GM19193 (cell line): ENCODE data around the gene MOB3A.

Experiments used
- POLR2A ChIP-seq: IDR thresholded peaks from 4 replicates; pipeline ENCODE4 v1.6.1; 2011; ENCODE audit not compliant: insufficient read depth, insufficient read length; ENCODE audit errors: extremely low read depth

MOB3A gene

DNA sequence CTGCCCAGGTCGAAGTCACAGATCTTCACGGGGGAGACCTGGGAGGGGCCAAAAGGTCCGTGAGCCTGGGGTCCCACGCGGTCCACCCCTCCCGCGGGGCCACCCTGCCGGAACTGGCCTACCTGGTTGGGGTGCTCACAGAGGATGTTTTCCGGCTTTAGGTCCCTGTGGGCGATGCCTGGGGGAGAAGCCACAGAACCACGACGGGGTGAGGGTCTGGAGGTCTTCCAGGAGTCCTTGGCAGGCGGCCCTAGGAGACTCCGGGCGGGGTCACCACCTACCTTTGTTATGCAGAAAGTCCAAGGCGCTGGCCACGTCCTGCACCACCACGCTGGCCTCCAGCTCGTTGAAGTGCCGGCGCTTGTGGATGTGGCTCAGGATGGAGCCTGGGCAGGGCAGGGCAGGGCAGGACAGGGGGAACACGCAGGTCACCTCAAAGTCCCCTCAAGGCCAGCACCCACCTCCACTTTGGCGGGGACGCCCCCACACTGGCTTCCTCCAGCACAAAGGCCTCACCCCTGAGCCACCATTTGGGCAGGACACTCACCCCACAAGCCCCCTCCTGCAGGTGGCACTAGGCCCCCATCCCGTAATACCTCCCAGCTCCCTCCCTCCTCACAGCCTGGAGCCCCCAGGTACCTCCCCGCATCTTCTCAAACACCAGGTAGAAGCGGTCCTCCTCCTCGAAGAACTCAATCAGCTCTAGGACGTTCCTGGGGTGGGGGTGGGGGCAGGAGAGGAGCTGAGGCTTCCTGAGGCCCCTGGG is 53.5 kb downstream of the MOB3A start:
- TF ChIP-seq POLR2A, result no peak

DNA sequence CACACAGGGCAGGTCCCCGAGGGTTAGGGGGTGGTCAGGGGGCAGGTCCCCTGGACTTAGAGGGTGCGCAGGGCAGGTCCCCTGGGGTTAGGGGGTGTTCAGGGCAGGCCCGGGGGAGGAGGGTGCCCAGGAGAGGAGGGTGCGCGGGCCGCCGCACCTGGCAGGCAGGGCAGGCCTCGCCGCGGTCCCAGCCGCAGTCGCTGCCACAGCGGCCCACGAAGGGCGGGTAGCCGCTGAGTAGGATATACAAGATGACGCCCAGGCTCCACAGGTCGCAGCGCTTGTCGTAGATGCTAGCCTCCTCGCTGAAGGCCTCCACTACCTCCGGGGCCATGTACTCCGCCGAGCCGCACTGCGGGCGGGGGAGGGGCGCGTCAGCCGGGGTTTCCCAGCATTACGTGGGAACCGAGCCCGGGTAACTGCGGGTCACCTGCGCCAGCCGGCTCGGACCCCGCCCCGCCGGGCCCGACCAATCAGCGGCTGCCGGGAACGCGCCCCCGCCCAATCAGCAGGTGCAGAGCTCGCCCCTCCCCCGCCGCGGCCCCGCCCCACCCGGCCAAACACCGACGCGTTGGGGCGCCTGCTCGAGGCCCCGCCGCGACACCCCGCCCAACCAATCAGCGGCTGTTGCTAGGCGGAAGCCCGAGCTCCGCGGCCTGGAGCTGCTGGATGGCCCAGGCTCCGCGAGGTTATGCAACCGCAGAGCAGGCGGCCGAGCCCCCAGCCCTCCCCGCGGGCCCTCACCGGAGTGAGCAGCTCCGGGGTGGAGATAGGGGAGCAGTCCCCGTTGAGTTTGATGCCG is 54.2 kb downstream of the MOB3A start:
- TF ChIP-seq POLR2A, result peak; percentile 84

DNA sequence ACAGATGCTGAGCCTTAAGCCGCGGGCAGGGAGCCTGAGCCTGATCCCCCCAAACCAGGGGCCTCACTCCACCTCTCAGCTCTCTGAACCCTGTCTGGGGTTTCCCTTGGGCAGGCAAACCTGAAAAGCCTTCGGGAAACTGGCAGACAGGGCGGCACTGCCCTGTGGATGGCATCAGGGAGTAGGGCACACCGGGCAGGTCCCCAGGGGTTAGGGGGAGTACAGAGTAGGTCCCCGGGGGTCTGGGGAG is 54.8 kb downstream of the MOB3A start:
- no peak for TF ChIP-seq POLR2A

DNA sequence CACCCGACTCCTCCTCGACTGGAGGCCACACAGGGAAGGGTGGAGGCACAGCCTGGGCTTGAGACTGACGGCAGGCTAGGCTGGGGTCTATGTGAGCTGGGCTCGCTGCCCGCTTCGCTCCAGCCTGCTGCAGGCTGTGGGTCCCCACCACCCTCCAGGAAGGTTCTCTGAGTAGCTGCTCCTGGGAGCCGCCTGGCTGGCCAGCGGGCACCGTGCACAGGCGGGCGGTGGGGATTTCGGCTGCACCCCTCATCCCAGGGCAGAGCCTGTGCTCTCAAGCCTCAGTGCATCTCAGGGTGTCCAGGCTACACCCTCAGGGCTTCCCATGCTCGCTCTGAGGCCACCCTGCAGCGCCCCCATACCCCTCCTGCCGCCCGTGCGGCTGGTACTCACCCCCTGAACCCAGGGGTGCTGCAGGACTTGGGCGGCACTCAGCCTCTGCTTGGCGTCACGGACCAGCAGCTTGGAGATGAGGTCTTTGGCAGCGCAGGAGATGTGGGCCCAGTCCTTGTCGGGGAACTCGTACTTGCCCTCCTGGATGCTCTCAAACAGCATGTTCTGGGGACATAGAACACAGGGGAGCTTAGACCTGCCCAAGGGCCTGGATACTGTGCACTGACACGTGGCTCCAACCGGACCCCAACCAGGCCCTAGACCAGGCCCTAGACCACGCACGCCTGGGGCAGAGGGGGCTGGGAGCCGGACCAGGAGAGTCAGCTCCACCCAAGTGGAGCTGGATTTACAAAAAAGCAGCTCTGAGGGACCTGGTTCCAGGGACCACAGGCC is 55.3 kb downstream of the MOB3A start:
- no peak for TF ChIP-seq POLR2A

DNA sequence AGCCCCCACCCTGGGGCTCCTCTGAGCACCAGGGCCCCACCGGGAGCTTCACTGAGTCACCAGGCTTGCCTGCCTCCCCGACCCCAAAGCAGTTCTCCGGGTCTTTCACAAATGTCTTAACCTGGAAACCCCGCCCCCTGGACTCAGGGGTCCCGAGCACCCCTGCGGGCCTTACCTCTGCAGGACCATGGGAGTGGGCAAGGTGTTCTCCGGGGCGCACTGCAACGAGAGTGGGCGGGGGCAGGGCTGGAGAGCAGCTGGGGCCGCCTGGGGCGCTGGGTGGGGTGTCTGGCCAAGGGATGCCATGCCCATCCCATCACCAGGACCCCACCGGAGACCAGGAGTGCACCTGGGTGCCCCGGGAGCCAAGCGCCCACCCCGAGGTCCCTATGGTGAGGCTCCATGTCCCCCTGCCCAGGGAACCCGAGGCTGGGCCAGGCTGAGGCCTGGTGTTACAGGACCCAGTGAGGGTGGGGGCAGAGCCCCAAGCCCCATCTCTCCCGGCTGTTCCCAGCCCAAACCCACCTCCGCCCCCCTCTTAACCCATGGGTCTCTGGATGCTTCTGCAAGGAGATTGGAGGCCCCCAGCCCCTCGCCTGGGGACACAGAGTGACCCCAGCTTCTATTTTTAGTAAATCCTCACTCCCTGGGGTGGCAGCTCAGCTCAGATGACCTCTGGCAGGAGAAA is 56.0 kb downstream of the MOB3A start:
- peak; percentile 27 for TF ChIP-seq POLR2A

DNA sequence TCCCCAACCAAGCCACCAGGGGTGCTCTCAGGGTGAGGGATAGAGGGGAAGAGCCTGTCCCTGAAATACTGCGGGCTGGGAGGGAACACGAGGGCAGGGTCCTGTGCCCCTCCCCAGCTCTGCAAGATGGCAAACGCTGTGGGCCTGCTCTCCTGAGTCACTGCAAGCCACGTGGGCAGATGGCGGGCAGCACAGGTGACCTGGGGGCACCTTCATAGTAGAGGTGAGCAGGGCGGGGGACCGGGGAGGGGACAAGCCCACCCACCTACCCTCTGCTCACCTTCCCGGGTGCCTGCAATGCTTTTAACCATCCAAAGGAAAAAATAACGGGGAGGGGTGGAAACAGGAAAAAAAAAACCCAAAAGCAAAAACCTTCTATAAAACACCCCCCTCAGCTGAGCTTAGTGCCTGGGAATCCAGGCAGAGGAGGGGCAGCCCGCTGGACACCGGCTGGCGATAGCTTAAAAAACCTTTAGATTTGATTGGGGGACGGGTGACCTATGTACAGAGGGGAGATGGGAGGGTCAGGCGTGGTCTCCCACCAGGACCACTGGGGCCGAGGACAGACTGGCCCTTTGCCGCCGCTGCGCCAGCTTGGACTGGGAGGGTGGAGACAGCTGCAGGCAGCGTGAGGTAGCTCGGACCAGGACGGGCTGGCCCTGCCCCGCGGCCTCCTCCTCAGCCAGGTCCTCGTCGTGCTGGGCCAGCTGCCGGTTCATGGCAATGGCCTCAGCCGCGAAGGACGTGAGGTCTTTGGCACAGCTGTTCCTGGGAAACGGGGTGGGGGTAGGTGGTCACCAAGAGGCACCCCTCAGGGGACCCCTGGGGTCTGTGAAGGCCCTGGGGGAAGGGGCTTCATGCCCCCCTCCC is 56.8 kb downstream of the MOB3A start:
- peak; percentile 5 for TF ChIP-seq POLR2A

DNA sequence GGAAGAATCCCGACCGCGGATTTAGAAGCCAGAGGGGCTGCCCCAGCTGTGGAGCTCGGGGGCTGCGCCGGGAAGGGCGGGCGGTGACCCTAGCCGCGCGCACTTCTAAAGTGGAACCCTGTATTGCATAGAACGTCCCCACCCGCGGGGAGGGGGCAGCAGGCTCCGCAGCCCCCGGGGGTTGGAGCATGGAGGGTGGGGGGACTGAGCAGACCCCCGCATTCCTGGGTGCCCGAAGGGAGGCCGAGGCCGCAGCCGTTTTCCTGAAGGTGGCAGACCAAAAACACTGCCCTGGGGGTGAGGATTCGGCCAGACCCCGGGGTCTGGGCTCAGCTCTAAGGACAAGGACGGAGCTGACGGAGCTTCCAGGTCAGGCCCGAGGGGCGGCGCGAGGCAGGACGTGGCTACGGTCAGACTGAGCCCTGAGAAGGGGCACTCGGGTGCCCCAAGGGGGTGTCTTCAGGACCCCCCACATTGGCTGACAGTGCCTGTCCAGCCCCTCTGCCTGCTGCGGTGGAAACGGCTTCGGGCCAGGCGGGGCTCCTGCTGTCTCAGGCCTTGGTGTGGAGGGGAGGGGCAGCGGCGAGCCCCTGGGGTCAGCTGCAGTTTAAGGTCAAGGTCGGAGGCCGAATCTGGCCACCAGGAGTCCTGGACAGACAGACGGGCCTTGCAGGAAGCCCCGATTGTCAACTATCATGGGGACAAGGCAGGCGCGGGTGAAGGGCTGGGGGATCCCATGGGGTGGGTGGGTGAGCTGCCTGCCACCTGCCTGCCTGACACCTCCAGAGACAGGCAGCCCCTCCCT is 57.6 kb downstream of the MOB3A start:
- TF ChIP-seq POLR2A, result peak; percentile 29

DNA sequence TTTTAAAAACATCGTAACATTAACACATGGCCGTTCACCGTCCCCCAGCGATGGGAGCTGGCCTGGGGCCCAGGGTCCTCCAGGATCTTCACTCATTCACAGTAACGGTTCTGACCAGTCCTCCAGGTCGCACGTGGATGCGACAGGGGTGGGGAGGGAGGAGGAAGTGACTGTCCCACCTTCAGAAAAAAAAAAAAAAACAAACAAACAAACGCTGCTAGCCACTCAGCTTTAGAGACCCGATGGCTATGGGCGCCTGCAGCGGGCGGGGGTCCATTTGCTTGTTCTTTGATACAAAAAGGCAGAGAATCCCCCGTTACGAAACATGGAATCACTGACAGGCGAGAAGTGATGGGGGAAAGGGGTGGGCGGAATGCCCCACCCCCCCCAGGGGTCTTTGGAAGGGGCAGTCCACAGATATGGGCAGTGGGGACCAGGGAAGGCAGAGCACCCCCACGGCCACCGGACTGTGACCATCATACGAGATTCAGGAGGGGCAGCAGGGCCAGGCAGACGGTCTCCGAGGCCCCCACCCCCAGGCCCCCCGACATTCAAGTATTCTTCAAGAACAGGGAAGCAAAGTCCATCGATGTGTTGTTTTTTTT is 58.4 kb downstream of the MOB3A start:
- TF ChIP-seq POLR2A, result peak; percentile 21

DNA sequence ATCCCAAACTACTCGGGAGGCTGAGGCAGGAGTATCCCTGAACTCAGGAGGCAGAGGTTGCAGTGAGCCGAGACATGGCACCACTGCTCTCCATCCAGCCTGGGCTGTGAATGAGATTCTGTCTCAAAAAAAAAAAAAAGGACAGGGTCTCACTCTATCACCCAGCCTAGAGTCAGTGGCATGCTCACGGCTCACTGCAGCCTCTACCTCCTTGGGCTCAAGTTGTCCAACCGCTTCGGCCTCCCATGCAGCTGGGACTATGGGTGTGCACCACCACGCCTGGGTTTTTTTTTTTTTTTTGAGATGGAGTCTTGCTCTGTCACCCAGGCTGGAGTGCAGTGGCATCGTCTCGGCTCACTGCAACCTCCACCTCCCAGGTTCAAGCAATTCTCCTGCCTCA is 59.7 kb downstream of the MOB3A start:
- no peak for TF ChIP-seq POLR2A

DNA sequence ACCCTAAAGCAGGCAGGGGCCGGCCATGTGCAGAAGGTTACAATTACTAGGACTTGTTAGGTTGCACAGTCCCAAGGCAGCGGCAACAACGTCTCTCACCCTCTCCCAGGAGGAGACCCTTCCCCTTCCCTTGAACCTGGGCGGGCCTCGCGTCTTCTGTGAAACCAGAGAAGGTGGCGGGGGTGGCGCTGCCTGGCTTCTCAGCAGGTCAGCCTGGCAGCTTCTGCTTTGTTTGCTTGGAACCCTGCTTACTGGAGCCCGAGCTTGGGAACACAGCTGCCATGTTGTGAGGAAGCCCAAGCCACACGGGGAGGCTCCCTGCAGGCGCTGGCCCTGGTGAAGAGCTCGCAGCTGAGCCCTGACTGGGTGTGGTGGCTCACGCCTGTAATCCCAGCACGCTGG is 60.5 kb downstream of the MOB3A start:
- no peak for TF ChIP-seq POLR2A

DNA sequence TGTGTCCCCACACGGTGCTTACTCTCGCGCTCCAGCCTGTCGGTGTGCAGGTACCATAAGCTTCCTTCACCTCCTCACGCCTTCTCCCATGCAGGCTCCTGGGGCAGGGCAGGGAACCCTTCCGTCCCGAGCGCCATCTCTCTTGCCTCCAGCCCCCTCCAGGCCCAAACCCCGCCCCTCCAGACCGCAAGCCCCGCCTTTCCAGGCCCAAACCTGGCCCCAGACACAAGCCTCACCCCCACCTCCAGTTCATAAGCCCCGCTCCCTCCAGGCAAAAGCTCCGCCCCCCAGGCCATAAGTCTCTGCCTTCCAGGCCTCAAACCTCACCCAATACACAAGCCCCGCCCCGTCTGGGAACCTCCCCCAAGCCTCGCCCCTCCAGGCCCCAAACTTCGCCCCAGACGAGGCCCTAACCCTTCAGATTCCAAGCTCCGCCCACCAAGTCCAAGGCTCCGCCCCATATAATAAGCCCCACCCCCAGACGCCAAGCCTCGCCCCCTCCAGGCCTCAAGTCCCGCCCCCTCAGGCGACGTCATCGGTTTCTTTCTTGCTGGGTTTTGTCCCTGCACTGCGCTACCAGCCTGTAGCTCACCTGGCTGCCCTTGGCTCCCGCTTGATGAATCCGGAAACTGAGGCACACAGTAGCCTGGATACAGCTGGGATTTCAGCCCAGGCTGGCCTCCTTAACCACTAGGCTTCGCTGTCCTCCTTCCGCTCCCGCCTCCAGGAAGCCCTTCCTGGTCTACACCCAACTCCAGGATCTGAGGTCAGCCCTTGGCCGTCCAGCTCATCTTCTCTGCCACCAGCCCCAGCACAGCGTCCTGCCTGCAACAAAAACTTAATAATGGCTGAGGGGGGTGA is 61.2 kb downstream of the MOB3A start:
- TF ChIP-seq POLR2A, result no peak

DNA sequence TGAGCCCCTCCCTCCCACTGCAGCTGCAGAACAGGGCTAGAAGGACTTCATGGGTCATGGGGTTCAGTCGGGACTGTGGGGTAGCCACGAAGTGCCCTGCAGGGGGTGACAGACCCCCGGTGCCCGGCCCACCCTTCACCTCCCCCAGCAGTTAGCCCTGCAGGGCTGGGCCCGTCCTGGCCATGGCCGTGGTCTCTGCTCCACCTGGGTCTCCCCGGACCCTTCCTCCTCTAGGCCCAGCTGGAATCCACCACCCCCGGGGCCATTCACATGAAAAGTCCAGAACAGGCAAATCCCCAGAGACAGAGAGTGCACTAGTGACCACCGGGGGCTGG is 62.3 kb downstream of the MOB3A start:
- no peak for TF ChIP-seq POLR2A
